ENCODE data around the gene MAP2K4.
"Not testable (repeated sequence)": the region's sequence is repeated elsewhere in the genome, so short reads cannot be mapped to it uniquely, and the experiment has no call there.

The MAP2K4 gene

DNA sequence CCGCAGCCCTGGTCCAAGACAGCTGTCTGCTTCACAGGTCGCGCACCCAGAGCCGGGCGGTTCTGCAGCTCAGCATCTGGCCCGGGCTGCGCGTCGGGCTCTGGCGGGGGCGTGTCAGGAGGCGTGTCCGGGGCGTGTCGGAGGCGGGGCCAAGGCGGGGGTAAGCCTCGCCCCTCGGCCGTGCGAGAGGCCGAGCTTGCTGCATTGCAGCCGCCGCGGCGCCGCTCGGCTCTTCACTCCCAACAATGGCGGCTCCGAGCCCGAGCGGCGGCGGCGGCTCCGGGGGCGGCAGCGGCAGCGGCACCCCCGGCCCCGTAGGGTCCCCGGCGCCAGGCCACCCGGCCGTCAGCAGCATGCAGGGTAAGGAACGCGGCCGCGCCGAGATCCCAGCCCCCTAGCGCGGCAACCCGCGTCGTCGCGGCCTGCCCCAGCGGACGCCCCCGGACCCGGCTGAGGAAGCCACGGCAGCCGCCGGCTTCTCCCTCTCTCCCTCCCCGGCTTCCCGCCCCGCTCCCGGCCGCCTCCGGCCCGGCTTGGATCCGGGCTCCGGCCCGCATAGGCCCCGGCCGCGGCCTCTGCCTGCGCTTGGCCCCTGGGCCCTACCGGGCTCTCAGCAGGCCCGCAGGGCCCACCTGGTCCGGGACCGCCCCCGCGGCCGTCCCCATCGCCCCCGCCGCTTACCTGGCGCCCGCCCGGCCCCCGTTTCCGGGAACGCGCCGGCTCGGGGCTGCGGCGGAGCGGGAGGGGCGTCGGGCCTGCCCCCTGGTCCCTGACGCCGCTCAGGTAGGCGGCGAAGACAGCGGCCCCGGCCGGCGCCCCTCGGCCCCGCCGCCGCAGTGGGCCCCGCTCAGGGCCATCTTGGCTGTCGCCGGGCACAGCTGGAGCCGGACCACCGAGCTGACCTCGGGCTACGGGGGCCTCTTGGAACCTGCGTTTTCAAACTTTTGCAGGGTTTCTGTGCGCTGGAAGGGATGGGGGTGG lies at the start of gene MAP2K4:
Gene MAP2K4 (plus strand): TSS at position 236 of the 981 bp plus-strand sequence. CDS start 10 bp downstream, at position 246.
- peak within 1 kb of the TSS; percentile 97 for H3K27ac ChIP-seq
- TF ChIP-seq CTCF (conservative IDR thresholded peaks at IDR 0.05), result no peak; the same call in 1 of the 2 replicates
- peak; percentile 100 for TF ChIP-seq ZFX (IDR thresholded peaks at IDR 0.05)

GRCh38 chr17:11972741-11973140 lies 47.9 kb upstream of the MAP2K4 start:
- H3K27ac ChIP-seq, result not testable (repeated sequence)

DNA sequence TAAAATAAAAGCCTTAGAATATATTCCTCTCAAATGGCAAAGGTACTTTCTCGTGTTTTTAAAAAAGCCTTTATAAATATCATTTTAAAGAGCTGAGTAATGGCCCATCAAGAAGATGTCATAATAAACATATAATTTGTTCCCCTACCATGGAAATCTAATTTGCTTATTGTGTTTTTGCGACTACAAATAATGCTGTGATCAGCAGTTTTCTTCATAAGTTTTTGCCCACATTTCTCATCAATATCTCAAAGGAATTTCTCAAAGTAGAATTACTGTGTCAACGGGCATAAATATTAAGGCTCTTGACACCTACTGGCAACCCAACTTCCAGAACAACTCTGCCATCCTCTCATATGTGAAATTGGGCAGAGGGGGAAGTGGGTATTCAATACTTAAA lies 40.9 kb upstream of the MAP2K4 start:
- TF ChIP-seq ZFX (IDR thresholded peaks at IDR 0.05) (no peak), CTCF (conservative IDR thresholded peaks at IDR 0.05) (no peak)
- no peak overlapping the region for H3K27ac ChIP-seq

GRCh38 chr17:11980813-11981212 lies 39.9 kb upstream of the MAP2K4 start:
- H3K27ac ChIP-seq, result no peak overlapping the region
- TF ChIP-seq CTCF (conservative IDR thresholded peaks at IDR 0.05), result peak; percentile 59
- TF ChIP-seq ZFX (IDR thresholded peaks at IDR 0.05), result no peak

- no peak overlapping the region for H3K27ac ChIP-seq
Measured at GRCh38 chr17:11981862-11982261, 38.8 kb upstream of the MAP2K4 start.

GRCh38 chr17:11986179-11986941 lies 34.3 kb upstream of the MAP2K4 start:
- H3K27ac ChIP-seq, result peak overlapping the region; percentile 66; the same call in 1 of the 2 replicates

More at GRCh38 chr17:11981862-11982261, 38.8 kb upstream of the MAP2K4 start:
- TF ChIP-seq CTCF (conservative IDR thresholded peaks at IDR 0.05) (no peak), ZFX (IDR thresholded peaks at IDR 0.05) (no peak)

GRCh38 chr17:11986942-11987329 lies 33.7 kb upstream of the MAP2K4 start:
- TF ChIP-seq ZFX (IDR thresholded peaks at IDR 0.05) (no peak), CTCF (conservative IDR thresholded peaks at IDR 0.05) (peak; percentile 76)
- peak overlapping the region; percentile 66; the same call in 1 of the 2 replicates for H3K27ac ChIP-seq

More at GRCh38 chr17:11986179-11986941, 34.3 kb upstream of the MAP2K4 start:
- TF ChIP-seq CTCF (conservative IDR thresholded peaks at IDR 0.05) (no peak), ZFX (IDR thresholded peaks at IDR 0.05) (no peak)
